Esophagus muscularis mucosa (tissue), 4 donors: ENCODE results near the gene ZER1. TPM values are rescaled to one million over a fixed set of nuclear protein-coding genes. Genes with fewer than 3 reads are reported as not detected.
A peak's percentile ranks its signal among the peaks of the same experiment; 100 is the strongest.

Experiments used
- DNase-seq: peaks from one replicate; pipeline ENCODE4 v3.0.0-alpha.2; 2017; ENCODE audit errors: extremely low spot score
- H3K27ac ChIP-seq, 4 donors: fragments of 200-600 bp; sonication (generic); replicated peaks in 1 of 4; 1 replicate in 3 of 4; 2 replicates in 1 of 4; pipeline ENCODE4 v1.5.1; 2016 to 2019; ENCODE audit warnings: mild to moderate bottlenecking in 1 of 4
- H3K27me3 ChIP-seq, 4 donors: fragments of 200-600 bp; sonication (generic); one replicate each; pipeline versions ENCODE4 v1.5.1 to v1.6.0; 2016 to 2019
- H3K36me3 ChIP-seq, 4 donors: fragments of 200-600 bp; sonication (generic); one replicate each; pipeline ENCODE4 v1.5.1; 2016 to 2019
- H3K4me1 ChIP-seq, 4 donors: fragments of 200-600 bp; sonication (generic); one replicate each; pipeline ENCODE4 v1.5.1; 2016 to 2019
- H3K4me3 ChIP-seq, 4 donors: fragments of 200-600 bp; sonication (generic); 1 replicate in 2 of 4; 2 replicates in 2 of 4; pipeline ENCODE4 v1.5.1; 2016 to 2019; ENCODE audit warnings: mild to moderate bottlenecking in 4 of 4, moderate library complexity in 1 of 4
- H3K9me3 ChIP-seq, 4 donors: fragments of 200-600 bp; sonication (generic); 1 replicate in 3 of 4; 2 replicates in 1 of 4; pipeline ENCODE4 v1.5.1; 2016 to 2019
- EP300 ChIP-seq: sonication (generic); formaldehyde crosslinking; IDR thresholded peaks from one replicate; pipeline ENCODE4 v1.6.1; 2017; ENCODE audit warnings: antibody characterized with exemption
- POLR2A ChIP-seq: fragments of 450-650 bp; IDR thresholded peaks from one replicate; pipeline ENCODE4 v1.6.1; 2017; ENCODE audit warnings: antibody characterized with exemption, moderate library complexity, mild to moderate bottlenecking, low read depth
- POLR2AphosphoS5 ChIP-seq, 2 donors: sonication (generic); formaldehyde crosslinking; IDR thresholded peaks; one replicate each; pipeline ENCODE4 v1.6.1; 2017; ENCODE audit warnings: antibody characterized with exemption in 2 of 2
- WGBS: methylation state at CpG from one replicate; pipeline ENCODE4 v1.1.5; 2018; 5-methylcytosine and 5-hydroxymethylcytosine counted together
- intact Hi-C: fragments of 100-400 bp; cut with DNase I; formaldehyde crosslinking; loops from one replicate; pipeline ENCODE4 v1.15.1; 2023
- total RNA-seq, 4 donors: library from RNA; depleted of rRNA; stranded (reverse); fragments of >200 nt; gene quantifications; one replicate each; pipeline versions ENCODE4 v1.1.0 to v1.2.1, GENCODE V29; 2016
- TF ChIP-seq, protein P1 (sequence below), 3 experiments: fragments of 200-600 bp in 2 of 3; fragments of 450-650 bp in 1 of 3; sonication (generic) in 2 of 3; IDR thresholded peaks; one replicate each; pipeline ENCODE4 v1.5.1; 2017 to 2019; ENCODE audit warnings: antibody characterized with exemption in 3 of 3, mild to moderate bottlenecking in 2 of 3, moderate library complexity in 1 of 3

ZER1 gene
- total RNA-seq, 4 donors from 2014 or later = 56.5 to 114 (median 79.4) TPM

DNA sequence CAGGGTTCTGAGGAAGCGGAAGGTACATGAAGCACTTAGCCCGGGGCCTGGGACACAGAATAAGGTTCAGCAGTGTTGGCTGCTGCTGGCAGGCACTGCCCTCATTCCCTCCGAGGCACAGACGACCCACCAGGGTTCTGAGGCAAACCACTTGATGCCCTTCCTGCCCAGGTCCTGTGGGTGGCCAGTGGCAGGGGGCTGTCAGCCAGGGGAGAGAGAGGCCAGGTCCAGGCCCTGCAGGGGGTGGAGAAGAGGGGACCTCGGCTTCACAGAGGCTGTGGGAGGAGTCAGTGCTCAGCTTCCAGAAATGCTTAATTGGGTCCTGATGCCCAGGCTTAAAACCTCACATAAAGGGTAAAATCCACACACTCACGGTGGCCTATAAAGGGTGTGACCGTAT is 43.4 kb downstream of the ZER1 start:
- TF ChIP-seq, protein P1, sequence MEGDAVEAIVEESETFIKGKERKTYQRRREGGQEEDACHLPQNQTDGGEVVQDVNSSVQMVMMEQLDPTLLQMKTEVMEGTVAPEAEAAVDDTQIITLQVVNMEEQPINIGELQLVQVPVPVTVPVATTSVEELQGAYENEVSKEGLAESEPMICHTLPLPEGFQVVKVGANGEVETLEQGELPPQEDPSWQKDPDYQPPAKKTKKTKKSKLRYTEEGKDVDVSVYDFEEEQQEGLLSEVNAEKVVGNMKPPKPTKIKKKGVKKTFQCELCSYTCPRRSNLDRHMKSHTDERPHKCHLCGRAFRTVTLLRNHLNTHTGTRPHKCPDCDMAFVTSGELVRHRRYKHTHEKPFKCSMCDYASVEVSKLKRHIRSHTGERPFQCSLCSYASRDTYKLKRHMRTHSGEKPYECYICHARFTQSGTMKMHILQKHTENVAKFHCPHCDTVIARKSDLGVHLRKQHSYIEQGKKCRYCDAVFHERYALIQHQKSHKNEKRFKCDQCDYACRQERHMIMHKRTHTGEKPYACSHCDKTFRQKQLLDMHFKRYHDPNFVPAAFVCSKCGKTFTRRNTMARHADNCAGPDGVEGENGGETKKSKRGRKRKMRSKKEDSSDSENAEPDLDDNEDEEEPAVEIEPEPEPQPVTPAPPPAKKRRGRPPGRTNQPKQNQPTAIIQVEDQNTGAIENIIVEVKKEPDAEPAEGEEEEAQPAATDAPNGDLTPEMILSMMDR (IDR thresholded peaks at IDR 0.05) = no peak
- TF ChIP-seq EP300 (no peak), POLR2AphosphoS5 (IDR thresholded peaks at IDR 0.05) (no peak), POLR2A (no peak)
- Histone ChIP-seq H3K27ac (no peak overlapping the region), H3K36me3 (peaks cover 7 to 41% (median 37%) of the 10 kb centered on the region in 4 donors), H3K4me1 (peaks cover 4 to 17% (median 17%) of the 10 kb centered on the region in 4 donors), H3K4me3 (no peak overlapping the region), H3K9me3 (no peaks in the 10 kb centered on the region), H3K27me3 (no peaks in the 10 kb centered on the region)
- DNase-seq = no peak
- WGBS = 71% methylated on average over 7 of the region's 7 CpGs
- intact Hi-C loops = no loop called here

DNA sequence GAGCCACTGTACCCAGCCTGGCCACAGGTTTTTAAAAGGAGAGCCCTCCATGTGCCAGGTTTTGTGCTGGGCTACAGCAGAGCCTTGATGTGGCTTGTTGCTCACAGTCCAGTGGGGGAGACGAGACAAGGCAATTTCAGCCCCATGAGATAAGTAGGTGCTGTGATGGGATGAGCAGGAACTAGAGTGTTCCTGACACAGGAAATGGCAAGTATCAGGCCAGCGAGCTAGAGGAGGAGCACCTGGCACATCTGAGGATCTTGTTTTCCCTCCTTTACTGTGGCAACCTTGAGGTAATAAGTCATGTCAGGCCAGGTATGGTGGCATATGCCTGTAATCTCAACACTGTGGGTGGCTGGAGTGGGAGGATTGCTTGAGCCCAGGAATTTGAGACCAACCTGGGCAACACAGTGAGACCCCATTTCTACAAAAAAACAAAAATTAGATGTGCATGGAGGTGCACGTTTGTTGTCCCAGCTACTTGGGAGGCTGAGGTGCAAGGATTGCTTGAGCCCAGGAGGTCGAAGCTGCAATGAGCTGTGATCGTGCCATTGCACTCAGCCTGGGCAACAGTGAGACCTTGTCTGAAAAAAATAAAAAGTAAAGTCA is 44.0 kb downstream of the ZER1 start:
- TF ChIP-seq POLR2A (no peak), EP300 (no peak), POLR2AphosphoS5 (IDR thresholded peaks at IDR 0.05) (no peak)
- TF ChIP-seq, protein P1 (IDR thresholded peaks at IDR 0.05) = no peak
- intact Hi-C loops = no loop called here

DNA sequence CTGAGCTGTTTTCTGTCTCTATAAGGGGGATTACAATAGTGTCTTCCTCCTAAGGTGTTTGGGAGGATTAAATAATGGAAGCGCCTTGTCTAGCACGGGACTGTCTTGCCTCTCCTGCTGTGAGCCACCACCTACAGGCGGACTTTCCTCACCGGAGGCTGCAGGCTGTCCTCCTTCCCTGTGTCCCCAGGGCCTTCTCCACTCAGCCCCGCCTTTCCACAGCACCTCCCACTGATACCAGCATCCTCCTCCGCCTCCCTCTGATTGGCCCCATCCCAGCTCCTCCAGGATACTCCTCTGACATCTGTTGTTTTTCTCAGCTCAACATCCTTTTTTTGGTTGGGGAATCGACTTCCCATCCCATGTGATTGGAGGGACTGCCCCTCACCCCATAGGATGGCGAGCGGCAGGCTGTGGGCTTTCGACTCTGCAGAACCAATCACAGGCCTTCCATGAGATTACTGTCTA is 46.9 kb downstream of the ZER1 start:
- TF ChIP-seq POLR2AphosphoS5 (IDR thresholded peaks at IDR 0.05) = peak; percentile 38 to 57
- TF ChIP-seq, protein P1 (IDR thresholded peaks at IDR 0.05) = no peak
- TF ChIP-seq POLR2A = no peak
- intact Hi-C loops = no loop called here
- 13% methylated on average over 10 of the region's 10 CpGs for WGBS
- peaks cover 4 to 24% (median 22%) of the 10 kb centered on the region in 4 donors for H3K4me1 ChIP-seq
- H3K9me3 ChIP-seq = no peaks in the 10 kb centered on the region
- peak overlapping the region; percentile 74 to 89 (median 82) for H3K27ac ChIP-seq
- peaks cover 0 to 28% (median 17%) of the 10 kb centered on the region in 4 donors for H3K36me3 ChIP-seq
- no peak for DNase-seq
- H3K27me3 ChIP-seq = no peaks in the 10 kb centered on the region
- H3K4me3 ChIP-seq = peak overlapping the region; percentile 62 to 72 (median 65)

More for the DNA sequence above, 44.0 kb downstream of the ZER1 start:
- H3K27me3 ChIP-seq = no peaks in the 10 kb centered on the region
- peaks cover 4 to 21% (median 20%) of the 10 kb centered on the region in 4 donors for H3K4me1 ChIP-seq
- H3K4me3 ChIP-seq = no peak overlapping the region
- H3K27ac ChIP-seq = no peak overlapping the region
- no peaks in the 10 kb centered on the region for H3K9me3 ChIP-seq
- 91% methylated on average over 5 of the region's 5 CpGs for WGBS
- peaks cover 6 to 36% (median 33%) of the 10 kb centered on the region in 4 donors for H3K36me3 ChIP-seq
- DNase-seq = no peak

DNA sequence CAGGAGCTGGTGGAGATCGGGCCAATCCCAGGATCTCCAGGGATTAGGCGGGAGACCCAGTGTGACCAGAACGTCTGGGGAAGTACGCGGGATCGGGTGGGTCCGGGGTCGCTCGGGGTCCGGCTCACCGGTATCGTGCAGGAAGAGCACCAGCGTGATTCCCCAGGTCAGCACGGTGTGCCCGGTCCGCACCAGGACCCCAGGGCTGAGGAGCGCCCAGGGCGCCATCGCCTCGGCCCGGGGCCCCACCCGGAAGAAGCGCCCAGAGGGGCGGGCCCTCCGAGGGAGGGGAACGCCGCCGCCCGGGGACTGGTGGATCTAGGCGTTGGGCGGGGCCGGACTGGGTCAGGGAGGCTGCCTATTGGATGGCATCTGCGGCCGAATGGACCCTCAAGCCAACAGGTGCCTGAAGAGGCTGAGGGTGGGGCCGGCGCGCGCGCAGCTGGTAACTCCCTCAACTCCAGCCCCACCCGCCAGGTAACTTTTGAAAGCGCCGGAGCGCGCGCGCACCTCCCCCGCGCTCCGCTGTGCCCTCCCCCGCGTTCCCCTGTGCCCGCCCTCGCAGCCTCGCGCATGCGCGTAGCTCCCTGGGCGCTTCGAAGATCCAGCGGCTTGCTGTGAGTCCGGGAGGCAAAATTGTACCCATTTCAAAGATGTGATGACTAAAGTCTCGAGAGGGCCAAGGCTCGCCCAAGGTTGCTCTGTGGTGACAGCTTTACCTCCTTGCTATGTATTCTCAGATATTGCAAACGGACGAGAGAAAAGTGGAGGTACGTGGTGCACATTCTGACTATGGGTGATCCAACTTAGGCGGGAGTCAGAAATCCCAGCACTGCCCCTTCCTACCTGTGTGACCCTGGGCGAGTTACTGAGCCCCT is 47.6 kb downstream of the ZER1 start, which contains the start of gene ZDHHC12:
Gene ZDHHC12 (minus strand): TSS at position 262 of the 878 bp plus-strand sequence. CDS start 34 bp downstream, at position 228.
- peak within 1 kb of the TSS; percentile 74 to 89 (median 82) for H3K27ac ChIP-seq
- peaks cover 0 to 22% (median 13%) of the 10 kb centered on the region in 4 donors for H3K36me3 ChIP-seq
- peaks cover 4 to 24% (median 22%) of the 10 kb centered on the region in 4 donors for H3K4me1 ChIP-seq
- H3K9me3 ChIP-seq = no peaks in the 10 kb centered on the region
- DNase-seq = peak; percentile 99
- no peaks in the 10 kb centered on the region for H3K27me3 ChIP-seq
- WGBS = 3% methylated on average over 14 of the region's 68 CpGs
- no peak for TF ChIP-seq EP300
- TF ChIP-seq POLR2AphosphoS5 (IDR thresholded peaks at IDR 0.05) = peak; percentile 62 to 94
- TF ChIP-seq, protein P1 (IDR thresholded peaks at IDR 0.05) = peak in 1 of 3 experiments; percentile 12
- peak; percentile 64 for TF ChIP-seq POLR2A
- intact Hi-C loops = no loop called here
- peak within 1 kb of the TSS; percentile 62 to 72 (median 65) for H3K4me3 ChIP-seq
